ENCODE data around the gene SLC8A2.
"Not testable (repeated sequence)": the region's sequence is repeated elsewhere in the genome, so short reads cannot be mapped to it uniquely, and the experiment has no call there.

Gene SLC8A2

DNA sequence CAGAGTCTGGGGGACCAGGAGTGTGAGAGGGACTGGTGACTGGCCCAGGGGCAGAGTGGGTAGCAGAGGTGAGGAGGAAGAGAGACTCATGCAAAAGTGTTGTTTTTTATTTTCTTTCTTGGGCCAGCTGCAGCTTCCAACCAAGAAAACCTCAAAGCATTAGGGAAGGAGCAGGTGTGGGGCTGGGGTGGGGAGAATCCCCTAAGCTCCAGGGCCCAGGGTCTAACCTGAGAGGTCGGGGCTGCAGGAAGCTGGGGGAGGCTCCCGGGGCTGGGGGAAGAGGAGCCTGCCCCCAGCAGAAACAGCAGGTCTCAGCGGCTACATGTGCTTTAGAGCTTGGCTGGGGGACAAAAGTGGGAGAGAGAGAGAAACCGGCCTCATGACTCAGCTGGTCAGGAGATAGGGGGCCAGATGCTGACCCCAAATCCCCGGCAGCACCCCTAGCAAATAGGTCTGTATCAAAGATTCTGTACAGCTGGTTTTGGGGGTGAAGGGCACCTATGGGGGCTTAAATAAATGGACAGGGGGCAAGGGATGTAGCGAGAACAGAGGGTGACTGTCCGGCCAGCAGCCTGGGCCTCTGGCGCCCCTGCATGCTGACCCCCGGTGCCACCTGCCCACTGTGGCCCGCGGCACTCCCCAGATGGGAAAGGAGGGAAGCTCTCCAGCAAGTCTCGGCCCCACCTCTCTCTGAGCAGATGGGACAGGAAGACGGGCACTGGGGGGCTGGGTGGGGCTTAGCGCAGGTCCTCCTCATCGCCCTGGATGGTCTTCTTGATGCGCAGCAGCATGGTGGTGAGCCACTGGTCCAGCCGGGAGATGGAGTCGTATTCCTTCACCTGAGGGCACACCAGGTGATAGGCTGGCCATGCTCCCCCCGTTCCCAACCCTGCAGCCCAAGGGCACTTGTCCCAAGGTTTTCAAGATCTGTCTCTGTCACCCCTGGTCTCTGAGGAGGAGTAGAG lies 16.1 kb upstream of the SLC8A2 start:
- DNase-seq = no peak

DNA sequence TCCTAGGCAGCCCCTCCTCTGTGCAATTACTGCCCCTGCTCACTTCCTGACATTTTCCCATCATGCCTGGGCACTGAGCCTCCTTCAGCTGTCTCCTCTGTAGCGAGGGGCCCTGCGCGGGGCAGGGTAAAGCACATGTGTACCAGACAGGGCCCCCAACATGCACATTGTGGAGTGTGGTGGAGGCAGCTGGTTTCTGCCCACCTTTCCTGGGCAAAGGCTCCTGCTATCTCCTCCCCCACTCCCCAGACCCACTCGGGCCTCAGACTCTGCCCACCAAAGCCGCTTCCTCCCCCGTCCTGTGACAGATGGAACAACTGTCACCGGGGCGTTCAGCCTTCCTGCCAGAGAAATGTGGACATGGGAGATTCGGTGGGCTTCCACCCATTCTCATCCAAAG lies 15.2 kb upstream of the SLC8A2 start:
- DNase-seq = no peak

DNA sequence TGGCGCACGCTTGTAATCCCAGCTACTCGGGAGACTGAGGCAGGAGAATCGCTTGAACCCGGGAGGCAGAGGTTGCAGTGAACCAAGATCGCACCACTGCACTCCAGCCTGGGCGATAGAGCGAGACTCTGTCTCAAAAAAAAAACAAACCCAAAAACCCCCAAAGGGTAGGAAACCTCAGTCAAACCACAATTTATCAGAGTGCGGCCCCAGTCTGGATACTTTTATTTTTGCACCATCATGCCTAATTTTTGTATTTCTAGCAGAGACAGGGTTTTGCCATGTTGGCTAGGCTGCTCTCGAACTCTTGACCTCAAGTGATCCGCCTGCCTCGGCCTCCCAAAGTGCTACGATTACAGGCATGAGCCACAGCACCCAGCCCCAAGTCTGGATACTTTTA lies 14.5 kb upstream of the SLC8A2 start:
- not testable (repeated sequence) for DNase-seq

DNA sequence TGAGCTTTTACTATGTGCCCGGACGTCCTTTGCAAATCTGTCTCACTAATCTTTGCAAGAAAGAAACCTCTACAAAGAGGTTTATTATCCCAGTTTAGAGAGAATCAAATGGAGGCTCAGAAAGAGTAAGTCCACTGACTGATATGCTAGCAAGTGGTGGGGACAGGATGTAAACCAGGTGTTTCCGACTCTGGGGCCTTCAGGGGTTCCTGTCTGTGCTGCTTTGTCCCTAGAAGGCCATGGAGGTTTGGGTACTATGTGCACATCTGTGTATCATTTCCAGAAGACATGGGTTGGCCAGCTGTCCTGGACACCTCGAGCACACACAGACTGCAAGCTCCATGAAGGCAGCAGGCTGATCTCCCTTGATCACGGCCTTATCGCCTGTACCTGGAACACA lies 13.5 kb upstream of the SLC8A2 start:
- DNase-seq = no peak

DNA sequence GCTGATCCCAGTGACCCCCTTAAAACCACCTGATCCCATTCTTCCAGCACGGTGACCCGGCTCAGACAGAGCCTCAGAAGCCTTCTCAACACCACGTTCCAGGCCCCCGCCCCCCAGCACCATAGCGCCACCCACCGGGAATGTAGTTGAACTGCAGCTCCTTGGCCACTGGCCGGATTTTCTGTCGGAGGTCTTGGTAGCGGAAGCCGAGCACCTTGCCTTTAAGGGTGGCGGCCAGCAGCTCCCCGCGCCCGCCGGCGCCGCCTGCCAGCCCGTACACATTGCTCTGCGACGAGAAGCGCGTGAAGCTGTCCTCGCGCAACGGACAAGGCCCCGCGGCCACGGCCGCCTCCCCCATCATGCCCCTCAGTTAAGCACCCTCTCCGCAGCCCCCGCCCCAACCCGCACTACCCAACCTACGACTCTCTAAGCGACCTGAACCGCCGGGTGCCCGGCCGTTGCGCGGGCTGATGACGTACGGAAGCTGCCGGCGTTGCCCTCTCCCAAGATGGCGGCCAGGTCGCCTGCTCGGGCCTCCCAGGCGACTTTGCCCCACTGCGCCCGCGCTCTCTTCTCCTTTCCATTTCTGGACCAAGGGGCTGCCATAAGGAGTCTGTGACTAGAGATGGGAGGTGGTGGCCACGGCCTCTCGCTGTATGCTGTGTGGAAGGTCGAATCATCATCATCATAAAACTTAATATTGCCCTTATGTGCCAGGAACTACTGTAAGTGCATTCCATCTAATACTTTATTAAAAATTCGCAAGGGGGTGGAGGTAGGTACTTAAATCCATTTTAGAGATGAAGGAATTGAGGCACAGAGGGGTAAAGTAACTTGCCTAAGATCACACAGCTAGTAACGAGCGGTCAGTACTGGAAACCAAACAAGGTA lies 12.4 kb upstream of the SLC8A2 start, which contains the start of gene KPTN:
Gene KPTN (minus strand): TSS at position 420 of the 891 bp plus-strand sequence. CDS start 59 bp downstream, at position 361.
- peak; percentile 82 to 85 for DNase-seq

DNA sequence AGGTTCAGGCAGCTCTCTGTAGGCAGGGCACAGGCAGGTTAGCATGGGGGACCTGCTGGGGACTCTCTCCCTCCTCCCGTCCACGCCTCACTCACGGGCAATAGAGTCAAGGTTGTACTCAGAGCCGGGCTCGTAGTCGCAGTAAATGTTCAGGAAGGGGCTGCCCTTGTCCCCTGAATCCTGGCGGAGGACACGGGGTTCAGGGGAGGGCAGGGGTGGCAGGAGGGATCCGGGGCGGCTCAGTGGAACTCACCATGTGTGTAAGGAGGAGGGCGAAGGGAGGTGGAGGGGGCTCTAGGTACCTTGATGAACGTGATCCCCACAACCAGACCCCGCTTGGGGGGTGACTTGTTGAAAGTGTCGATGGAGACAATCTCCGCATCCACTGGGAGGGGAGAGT lies 11.5 kb upstream of the SLC8A2 start:
- DNase-seq = no peak

DNA sequence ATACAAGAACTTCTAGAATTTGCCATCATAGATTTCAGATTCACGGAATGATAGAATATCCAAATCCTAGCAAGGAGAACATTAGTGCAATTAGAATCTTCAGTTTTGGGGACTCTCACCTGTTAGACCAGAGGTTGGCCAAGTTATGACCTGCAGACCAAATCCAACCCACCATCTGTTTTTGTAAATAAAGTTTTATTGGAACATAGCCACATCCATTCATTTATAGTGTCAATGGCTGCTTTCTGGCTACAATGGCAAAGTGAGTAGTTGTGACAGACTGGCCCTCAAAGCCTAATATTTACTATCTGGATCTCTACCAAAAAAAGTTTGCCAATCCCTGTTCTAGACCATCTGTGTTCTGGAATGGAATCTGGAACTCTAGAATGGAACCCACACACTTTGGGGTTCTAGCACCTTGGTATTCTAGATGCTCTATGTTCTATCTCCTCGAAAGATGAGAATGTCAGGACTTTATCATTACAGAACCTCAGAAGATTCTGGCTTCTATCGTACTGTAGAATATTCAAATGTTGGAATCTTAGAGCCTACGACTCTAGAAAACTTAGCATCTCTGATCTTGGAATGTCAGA lies 9.9 kb upstream of the SLC8A2 start:
- DNase-seq = no peak

DNA sequence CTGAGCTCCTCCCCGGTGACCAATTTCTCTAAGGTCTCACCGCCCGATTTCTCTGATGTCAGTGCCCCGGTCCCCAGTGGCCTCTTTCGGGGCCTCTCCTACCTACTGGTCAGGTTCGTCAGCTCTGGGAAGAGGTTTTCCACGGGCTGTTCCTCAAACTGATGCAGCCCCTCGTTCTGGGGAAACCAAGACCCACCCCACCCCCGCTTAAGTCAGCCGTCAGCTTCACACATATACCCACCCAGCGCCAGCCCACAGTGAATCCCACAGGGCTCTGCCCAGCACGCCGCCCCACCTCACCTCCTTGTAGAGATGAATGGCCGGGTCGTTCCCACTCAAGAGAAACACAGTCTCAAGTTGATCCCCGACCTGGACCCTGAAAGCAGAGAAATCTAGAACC lies 9.0 kb upstream of the SLC8A2 start:
- DNase-seq = no peak

DNA sequence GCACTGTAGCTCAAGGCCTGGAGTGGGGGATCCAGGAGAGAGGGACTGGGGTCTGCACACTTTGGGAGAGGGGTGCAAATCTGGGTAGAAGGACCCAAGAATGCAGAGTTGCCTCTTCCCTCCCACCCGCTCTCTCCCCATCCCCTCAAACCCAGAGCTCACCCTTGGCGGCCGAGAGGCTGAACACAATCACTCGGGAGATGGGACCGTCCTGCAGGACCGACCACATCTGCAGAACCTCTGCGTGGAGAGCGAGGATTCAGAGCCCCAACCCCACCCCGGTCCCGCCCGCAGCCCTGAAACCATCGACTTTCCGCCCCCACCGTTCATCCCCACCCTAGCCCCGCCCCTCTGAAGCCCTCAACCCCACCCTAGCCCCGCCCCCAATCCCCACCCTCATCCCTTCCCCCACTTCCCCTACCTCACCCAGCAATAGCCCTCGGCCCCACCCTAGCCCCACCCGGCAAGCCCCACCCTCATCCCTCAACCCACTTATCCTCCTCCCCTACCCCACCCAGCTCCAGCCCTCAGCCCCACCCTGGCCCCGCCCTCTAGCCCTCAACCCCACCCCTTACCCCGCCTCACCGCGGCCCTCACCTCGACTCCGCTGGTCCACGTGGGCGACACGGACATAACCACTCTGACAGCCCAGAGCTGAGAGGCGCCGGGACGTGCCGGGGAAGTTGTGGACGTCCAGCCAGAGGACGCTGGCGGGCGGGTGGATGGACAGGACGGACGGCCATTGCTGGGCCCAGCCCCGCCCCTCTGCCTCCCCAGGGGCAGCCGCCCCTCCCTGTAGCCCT lies 8.2 kb upstream of the SLC8A2 start:
- DNase-seq = no peak

DNA sequence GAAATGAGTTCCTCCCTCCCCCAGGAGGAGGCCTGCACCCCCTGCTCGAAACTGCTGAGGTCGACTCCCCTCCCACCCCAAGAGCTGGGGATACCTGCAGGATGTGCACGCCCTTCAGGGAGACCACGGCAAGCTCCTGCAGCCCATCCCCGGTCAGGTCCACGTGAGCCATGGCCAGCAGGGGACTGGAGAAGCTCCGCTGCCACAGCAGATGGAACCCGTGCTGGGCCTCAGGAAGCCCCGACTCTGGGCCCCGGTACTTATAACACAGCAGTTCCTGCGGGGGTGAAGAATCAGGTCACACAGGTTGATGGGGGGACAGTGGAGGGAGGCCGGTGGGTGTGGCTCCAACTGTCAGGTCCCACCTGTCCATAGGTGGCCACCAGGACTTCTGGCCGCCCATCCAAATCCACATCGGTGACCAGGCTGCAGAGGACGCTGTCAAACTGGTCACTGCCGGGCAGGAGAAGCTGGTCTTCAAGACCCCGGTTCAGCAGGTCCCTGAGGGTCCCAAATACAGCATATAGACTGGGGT lies 4.8 kb upstream of the SLC8A2 start:
- no peak for DNase-seq

DNA sequence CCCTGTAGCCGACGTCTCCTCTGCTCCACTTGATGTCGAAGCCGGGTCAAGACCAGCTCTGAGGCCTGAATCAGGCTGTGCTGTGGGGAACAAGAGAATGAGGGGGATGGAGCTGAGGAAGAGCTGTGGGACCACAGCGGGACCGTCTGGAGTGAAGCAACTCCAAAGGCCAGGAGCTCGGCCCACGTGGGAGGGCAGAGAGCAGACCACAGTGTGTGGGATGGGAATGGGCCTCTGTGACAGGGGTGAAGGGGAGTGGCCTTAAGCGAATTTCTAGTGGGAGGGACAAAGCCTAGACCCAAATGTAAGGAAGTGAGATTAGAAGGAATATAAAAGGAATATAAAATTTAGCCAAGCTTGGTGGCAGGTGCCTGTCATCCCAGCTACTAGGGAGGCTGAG lies 3.8 kb upstream of the SLC8A2 start:
- DNase-seq = no peak

DNA sequence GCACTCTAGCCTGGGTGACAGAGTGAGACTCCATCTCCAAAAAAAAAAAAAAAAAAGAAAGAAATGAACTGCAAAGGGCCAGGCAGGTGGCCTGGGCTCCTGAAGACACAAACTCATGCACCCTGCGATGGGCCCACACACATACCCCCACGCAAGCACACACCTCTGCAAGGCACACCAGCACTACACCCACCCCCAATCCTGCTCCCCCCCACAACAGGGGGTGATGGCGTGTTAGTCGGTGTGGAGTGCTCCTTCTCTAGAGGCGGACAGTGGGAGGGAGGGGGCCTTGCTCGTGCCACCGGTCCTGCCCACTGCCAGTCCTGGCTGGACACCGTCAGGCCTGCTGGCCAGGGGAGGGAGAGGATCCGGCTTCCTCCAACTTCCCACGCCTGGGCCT lies 1.6 kb upstream of the SLC8A2 start:
- DNase-seq = no peak

DNA sequence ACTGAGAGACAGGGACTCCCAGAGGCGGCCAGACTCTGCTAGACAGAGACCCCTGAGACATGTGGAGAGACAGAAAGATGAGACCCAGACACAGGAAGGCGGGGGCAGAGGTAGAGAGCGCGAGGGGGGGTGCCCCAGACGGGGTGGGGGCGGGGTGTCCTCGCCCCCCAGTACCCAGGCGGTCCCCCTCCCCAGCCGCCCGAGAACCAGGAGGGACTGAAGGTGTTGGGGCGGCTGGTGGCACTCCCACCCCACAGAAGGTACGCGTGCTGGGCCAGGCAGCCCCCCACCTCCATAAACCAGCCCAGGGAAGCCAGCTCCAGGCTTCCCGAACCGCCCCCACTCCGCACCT lies 336 bp downstream of the SLC8A2 start:
- DNase-seq = no peak

DNA sequence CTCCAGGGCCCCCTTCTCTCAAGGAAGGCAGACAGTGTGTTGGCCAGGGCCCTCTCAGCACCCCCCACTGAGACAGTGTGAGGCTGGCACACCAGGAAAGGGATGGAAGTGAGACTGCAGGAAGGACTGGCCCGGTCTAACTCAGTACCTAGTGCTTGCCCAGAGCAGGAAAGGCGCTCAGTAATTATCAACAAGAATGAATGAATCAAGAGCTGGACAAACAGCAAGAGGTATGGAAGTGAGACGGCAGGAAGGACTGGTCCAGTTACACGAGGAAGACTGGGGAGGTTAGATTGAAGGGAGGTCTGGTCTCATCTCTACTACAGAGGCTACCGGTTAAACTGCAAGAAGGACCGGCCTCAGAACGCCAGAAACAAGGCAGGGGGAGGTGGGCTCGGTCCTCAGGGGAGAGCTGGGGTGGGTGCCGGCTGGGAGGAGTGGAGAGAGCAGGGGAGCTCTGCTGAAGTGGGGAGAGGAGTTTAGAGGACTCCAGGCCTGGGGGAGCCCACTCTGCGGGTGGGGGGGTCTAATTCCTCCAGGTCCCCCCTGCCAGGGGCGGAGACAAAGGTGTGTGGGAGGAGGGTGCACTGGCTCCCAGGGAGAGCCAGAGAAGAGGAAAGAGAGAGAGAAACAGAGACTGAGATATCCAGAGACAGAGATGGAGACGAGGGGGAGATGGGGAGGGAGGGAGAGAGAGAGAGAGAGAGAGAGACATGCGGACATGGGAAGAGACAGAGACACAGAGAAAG lies 1.1 kb downstream of the SLC8A2 start:
- no peak for DNase-seq

DNA sequence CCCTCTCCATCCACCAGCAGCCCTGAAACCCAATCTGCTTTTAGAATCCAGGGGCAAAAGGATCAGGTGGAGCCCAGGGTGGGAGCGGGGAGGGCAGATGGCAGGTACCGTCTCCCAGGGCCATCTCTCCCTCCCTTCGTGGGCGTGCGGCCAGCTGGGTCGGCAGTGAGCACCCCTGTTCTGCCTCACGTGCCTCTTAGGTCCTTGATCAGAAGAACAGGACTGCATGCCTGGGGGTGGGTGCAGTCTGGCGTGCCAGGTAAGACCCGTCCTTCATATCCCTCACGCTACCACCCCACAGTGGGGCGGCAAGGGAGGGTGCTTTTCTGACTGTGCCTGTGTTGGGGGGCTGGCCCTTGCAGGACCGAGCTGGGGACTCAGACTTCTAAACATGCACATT lies 2.0 kb downstream of the SLC8A2 start:
- DNase-seq = no peak

DNA sequence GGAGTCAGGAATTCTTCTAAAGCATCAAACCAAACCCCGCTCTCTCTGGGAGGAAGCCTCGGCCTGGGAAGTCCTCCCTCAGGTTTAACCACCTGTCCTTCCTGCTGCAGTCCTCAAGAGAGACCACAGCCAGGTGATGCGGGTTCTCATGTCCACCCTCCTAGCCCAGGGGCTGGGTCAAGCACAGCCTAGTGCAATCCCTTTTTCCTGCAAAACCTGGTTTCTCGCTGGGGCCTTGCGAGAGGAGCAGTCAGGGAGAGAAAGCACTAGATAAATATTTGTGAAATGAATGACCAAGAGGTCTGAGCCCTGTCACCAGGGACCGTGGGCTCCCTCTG lies 2.4 kb downstream of the SLC8A2 start:
- DNase-seq = no peak

DNA sequence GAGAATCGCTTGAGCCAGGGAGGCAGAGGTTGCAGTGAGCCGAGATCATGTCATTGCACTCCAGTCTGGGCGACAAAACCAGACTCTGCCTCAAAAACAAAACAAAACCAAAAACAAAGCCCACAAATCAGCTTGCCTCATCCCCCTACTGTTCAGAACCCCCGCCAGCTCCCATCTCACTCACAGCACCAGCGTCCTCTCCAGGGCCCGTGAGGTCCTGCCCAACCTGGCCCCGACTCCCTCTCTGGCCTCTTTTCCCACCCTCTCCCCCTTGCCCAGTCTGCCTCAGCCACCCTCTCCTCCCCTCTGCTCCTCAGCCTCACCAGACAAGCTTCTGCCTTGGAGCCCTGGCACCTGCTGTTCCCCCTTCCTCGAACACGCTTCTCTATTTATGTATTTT lies 3.8 kb downstream of the SLC8A2 start:
- DNase-seq = no peak

DNA sequence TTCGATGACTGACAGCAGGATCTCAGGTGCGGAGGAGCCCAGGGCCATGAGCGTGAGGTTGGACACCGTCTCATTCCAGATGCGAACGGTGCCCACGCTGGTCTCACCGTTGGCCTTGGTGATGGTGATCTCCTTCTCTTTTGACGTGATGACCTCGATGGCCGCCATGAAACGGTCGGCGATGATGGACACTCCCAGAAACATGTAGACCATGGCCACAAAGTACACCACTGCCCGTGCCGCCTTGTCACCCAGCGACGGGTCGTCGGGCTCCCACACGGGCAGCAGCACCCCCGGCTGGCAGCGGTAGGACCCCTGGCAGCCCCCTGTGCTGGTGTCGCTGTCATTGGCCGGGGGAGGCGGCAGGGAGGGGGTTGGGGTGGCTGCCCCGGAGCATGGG lies 5.7 kb downstream of the SLC8A2 start:
- no peak for DNase-seq

DNA sequence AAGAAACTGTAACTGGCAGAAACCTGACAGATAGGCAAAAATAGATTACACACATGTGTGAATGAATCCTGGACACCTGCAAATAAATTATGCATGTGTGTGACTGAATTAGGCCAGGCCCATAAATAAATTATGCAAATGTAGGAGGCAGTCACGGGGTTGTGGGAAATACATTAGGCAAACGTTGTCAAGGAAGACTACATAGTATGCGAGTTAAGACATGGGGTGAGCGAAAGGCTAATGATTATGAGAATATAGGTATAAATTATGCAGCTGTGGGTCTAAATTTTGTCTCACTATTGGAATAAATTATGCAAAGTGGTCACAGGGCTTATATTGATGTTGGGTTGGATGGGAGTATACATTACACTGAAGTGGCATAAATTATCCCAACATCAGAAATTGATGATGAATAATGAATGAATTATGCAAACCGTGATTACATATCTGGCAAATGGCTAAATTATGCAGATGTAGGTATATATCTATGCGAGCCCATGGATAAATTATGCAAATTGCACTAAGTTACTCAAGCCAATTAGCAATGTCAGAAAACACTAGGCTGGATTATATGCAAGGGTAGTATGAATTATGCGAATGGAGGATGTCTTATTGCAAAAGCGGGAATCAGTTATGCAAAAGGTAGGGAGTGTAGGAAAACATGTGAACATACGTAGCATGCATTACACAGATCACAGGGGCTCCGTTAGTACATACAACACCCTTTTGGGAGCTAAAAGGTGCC lies 6.8 kb downstream of the SLC8A2 start:
- no peak for DNase-seq

DNA sequence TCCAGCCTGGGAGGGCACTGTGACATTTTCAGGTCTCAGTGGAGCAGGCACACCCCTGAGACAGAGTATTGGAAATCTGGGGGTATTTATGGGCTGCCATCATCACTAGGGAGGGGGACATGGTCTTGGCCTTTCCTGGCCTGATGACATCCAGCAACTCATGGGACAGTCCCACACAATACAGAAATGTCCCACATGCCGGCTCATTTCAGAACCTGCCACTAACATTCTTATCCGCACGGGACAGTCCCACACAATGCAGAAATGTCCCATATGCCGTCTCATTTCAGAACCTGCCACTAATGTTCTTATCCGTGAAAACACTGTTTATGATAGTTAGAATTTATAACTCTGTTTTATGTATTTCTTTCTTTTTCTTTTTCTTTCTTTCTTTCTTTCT lies 9.8 kb downstream of the SLC8A2 start:
- no peak for DNase-seq

DNA sequence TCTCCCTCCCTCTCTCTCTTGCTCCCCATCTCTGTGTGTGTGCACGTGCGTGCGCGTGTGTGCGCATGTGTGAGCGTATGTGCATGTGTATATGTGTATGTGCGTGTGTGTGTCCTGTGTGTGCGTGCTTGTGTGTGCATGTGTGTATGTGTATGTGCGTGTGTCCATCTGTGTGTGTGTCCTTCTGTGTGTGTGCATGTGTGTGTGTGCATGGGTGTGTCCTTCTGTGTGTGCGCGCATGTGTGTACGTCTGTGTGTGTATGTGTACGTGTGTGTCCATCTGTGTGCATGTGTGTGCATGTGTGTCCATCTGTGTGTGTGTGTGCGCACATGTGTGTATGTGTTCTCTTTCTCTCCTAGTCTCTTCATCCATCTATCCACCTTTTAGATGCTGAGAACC lies 12.2 kb downstream of the SLC8A2 start:
- no peak for DNase-seq
